ENCODE results near the gene FGD3. TPM values are rescaled to one million over a fixed set of nuclear protein-coding genes. Genes with fewer than 3 reads are reported as not detected.

FGD3 gene
- total and polyA plus RNA-seq, 2 of the 8 experiments (the other 6 are each of a cell fraction or from before 2014, with no cell fraction given) = 1.4 to 1.9 TPM

GRCh38 chr9:92931606-92932005 lies 15.7 kb upstream of the FGD3 start (continued):
- no peak for TF ChIP-seq CTBP2 (IDR thresholded peaks at IDR 0.05; ENCODE audit: borderline replicate concordance, insufficient read depth, insufficient read length, low read length)
- no peak for TF ChIP-seq TCF12 (IDR thresholded peaks at IDR 0.05; ENCODE audit: low read depth, low read length)

All from H1 (cell line).